ENCODE results near the gene ZNF593. TPM values are rescaled to one million over a fixed set of nuclear protein-coding genes. Genes with fewer than 3 reads are reported as not detected.

ZNF593 gene
- total RNA-seq, 6 experiments from 2014 or later, result 16.8 to 39.6 (median 20.7) TPM

- TF ChIP-seq CTCF (IDR thresholded peaks at IDR 0.05), result no peak
- TF ChIP-seq POLR2A (IDR thresholded peaks at IDR 0.05), result no peak
- H3K36me3 ChIP-seq, result no peaks in the 10 kb centered on the region
- no peak overlapping the region for H3K4me3 ChIP-seq
- intact Hi-C loops (cut with DNase I), result loop anchor here in 1 of 2 donors (10.0 kb wide), 1 partner anchor 121 kb away; no protein-coding TSS in a partner anchor
- no peaks in the 10 kb centered on the region for H3K27me3 ChIP-seq
- 28% methylated on average over 11 of the region's 21 CpGs for WGBS (ENCODE audit: insufficient coverage, low coverage, low lambda C conversion rate, missing lambda C conversion rate)
- no peak overlapping the region for H3K27ac ChIP-seq
- peak in 1 of 3 donors; percentile 31 for DNase-seq
- peak in 2 of 4 donors; percentile 8 to 28 for ATAC-seq
- H3K4me1 ChIP-seq, result no peaks in the 10 kb centered on the region
- no peaks in the 10 kb centered on the region for H3K9me3 ChIP-seq
Observed at GRCh38 chr1:26155370-26156284, 14.1 kb upstream of the ZNF593 start.

- peak in 1 of 3 donors; percentile 55 for DNase-seq
- no peaks in the 10 kb centered on the region for H3K36me3 ChIP-seq
- no peak for TF ChIP-seq CTCF (IDR thresholded peaks at IDR 0.05)
- TF ChIP-seq POLR2A (IDR thresholded peaks at IDR 0.05), result no peak
- H3K4me1 ChIP-seq, result peaks cover 0 to 4% (median 0%) of the 10 kb centered on the region in 4 donors
- H3K27ac ChIP-seq, result no peak overlapping the region
- 27% methylated on average over 6 of the region's 12 CpGs for WGBS (ENCODE audit: insufficient coverage, low coverage, low lambda C conversion rate, missing lambda C conversion rate)
- H3K27me3 ChIP-seq, result no peaks in the 10 kb centered on the region
- H3K4me3 ChIP-seq, result no peak overlapping the region
- H3K9me3 ChIP-seq, result no peaks in the 10 kb centered on the region
- peak; percentile 14 to 30 (median 20) for ATAC-seq
- intact Hi-C loops (cut with DNase I), result loop anchor here in 1 of 2 donors (10.0 kb wide), 1 partner anchor 122 kb away; no protein-coding TSS in a partner anchor
Observed at GRCh38 chr1:26156285-26157038, 13.2 kb upstream of the ZNF593 start.

- intact Hi-C loops (cut with DNase I), result loop anchor here in 1 of 2 donors (10.0 kb wide), 1 partner anchor 124 kb away; no protein-coding TSS in a partner anchor
- Histone ChIP-seq H3K36me3 (no peaks in the 10 kb centered on the region), H3K27ac (no peak overlapping the region), H3K4me3 (no peak overlapping the region), H3K27me3 (no peaks in the 10 kb centered on the region), H3K9me3 (no peaks in the 10 kb centered on the region), H3K4me1 (peaks cover 0 to 6% (median 0%) of the 10 kb centered on the region in 4 donors)
- TF ChIP-seq CTCF (IDR thresholded peaks at IDR 0.05) (no peak), POLR2A (IDR thresholded peaks at IDR 0.05) (no peak)
- ATAC-seq (no peak), DNase-seq (peak in 1 of 3 donors; percentile 34)
- WGBS (ENCODE audit: insufficient coverage, low coverage, low lambda C conversion rate, missing lambda C conversion rate), result 51% methylated on average over 2 of the region's 5 CpGs
Observed at GRCh38 chr1:26158271-26158907, 11.3 kb upstream of the ZNF593 start.
